NOMO-1 treated with DMSO at 0.1 percent for 48 hours (cell line): ENCODE data around the gene RARA.
"Not testable (repeated sequence)": the region's sequence is repeated elsewhere in the genome, so short reads cannot be mapped to it uniquely, and the experiment has no call there.

Experiments
- DNase-seq: peaks from one replicate; lab custom pipeline; 2025; ENCODE audit not compliant: unreplicated experiment; lab: John Stamatoyannopoulos, UW

Gene RARA

DNA sequence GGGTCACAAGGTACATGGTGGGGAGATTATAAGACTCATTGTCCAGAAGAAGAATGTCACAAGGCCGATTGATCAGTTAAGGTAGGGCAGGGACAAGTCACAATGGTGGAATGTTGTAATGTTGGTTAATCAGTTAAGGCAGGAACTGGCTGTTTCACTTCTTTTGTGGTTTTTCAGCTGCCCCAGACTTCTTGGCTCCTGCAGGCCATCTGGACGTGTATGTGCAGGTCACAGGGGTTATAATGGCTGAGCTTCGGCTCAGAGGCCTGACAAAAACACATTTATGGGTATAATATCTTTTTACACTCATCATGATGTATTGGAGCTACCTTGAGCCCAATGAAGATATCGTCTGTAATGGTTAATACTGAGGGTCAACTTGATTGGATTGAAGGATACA, 63.7 kb downstream of the RARA start:
- DNase-seq, result not testable (repeated sequence)

DNA sequence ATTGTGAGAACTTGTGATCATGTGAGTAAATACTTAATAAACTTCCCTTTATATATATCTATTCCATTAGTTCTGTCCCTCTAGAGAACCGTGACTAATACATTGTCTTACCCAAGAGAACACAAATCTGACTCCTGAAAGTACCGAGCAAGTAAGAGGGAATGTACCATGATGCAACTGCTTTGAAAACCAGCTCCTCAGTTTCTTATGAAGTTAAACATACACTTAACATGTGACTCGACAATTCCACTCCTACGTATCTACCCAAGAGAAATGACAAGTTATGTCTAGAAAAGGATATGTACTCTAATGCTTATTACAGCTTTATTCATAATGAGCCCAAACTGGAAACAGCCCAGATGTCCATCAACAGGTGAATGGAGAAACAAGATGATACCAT, 64.3 kb downstream of the RARA start:
- DNase-seq, result peak; percentile 13

DNA sequence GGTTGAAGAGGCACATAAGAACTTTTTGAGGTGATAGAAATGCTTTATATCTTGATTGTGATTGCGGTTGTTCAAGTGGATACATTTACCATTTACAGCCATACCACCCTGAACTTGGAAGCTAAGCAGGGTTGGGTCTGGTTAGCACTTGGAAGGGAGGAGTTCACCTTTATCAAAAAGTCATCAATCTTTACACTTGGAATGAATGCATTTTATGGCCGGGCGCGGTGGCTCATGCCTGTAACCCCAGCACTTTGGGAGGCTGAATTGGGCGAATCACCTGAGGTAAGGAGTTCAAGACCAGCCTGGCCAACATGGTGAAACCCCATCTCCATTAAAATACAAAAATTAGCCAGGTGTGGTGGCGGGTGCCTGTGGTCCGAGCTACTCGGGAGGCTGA, 65.0 kb downstream of the RARA start:
- no peak for DNase-seq

DNA sequence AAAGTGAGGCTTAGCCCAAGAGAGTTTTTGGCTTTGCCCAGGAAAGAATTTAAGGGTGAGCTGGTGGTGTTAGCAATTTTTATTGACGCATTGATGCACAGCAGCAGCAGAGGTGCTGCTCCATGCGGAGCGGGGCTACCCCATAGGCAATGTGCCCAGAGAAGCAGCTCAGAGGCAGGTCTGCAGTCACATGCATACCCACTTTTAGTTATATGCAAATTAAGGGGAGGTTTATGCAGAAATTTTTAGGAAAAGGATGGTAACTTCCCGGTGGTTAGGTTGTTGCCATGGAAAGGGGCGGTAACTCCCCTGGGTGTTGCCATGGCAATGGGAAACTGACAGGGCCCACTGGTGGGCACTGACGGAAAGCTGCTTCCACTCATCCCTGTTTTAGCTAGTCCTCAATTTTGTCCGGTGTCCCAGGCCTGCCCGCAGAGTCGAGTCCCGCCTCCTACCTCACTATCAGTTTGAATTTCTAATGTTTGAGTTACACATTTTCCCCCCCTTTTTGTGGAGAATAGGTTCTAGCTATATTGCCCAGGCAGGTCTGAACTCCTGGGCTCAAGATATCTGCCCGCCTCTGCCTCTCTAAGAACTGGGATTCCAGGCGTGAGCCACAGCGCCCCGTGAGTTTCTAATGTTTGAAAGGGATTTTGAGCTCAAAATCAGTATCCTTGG, 66.0 kb downstream of the RARA start:
- no peak for DNase-seq

DNA sequence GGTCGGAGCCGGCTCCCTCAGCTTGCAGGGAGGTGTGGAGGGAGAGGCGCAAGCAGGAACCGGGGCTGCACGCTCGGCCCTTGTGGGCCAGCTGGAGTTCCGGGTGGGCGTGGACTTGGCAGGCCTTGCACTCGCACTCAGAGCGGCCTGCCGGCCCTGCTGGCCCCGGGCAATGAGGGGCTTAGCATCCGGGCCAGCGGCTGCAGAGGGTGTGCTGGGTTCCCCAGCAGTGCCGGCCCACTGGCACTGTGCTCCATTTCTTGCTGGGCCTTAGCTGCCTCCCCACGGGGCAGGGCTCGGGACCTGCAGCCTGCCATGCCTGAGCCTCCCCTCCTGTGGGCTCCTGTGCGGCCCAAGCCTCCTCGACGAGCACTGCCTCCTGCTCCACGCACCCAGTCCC, 66.8 kb downstream of the RARA start:
- not testable (repeated sequence) for DNase-seq

DNA sequence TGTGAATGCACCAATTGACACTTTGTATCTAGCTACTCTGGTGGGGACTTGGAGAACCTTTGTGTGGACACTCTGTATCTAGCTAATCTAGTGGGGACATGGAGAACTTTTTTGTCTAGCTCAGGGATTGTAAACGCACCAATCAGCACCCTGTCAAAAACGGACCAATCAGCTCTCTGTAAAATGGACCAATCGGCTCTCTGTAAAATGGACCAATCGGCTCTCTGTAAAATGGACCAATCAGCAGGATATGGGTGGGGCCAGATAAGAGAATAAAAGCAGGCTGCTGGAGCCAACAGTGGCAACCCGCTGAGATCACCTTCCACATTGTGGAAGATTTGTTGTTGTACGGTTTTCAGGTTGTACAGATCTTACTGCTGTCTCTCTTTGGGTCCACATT, 67.6 kb downstream of the RARA start:
- not testable (repeated sequence) for DNase-seq

DNA sequence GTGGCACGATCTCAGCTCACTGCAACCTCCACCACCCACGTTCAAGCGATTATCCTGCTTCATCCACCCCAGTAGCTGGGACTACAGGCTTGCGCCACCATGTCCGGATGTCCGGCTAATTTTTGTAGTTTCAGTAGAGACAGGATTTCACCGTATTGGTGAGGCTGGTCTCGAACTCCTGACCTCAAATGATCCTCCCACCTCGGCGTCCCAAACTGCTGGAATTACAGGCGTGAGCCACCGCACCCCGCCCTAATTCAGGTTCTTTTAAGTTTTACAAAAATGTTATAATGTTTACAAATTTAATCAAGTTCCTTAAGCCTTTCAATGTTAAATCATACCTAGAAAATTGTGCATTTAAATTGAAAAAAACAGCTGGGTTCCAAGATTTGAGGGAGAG, 68.9 kb downstream of the RARA start:
- no peak for DNase-seq

DNA sequence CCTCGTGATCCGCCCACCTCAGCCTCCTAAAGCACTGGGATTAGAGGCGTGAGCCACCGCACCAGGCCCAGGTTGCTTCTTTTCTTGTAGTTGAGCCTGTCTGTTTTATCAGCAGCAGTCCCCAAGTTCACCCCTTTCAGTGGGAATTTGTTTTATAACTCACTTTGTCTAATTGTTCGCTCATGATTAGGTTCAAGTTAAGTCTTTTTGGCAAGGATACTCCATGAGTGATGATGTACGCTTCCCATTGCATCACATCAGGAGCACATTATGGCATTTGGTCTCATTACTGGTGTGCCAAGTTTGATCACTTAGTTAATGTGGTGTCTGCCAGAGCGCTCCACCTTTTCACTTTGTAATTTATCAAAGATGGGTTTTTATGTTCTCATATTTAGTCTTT, 70.0 kb downstream of the RARA start:
- DNase-seq, result no peak

DNA sequence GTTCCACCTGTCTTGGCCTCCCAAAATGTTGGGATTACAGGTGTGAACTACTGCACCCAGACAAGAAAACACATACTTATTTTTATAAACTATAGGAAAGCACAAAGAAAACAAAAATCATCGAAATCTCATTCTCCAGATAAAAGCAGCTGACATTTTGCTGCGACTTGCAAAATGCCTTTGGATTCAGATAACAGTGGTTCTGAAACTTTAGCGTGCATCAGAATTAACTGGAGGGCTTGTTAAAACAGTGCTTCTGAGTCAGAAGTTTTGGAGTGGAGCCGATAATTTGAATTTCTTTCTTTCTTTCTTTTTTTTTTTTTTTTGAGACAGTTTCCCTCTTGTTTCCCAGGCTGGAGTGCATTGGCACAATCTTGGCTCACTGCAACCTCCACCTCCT, 73.3 kb downstream of the RARA start:
- no peak for DNase-seq

DNA sequence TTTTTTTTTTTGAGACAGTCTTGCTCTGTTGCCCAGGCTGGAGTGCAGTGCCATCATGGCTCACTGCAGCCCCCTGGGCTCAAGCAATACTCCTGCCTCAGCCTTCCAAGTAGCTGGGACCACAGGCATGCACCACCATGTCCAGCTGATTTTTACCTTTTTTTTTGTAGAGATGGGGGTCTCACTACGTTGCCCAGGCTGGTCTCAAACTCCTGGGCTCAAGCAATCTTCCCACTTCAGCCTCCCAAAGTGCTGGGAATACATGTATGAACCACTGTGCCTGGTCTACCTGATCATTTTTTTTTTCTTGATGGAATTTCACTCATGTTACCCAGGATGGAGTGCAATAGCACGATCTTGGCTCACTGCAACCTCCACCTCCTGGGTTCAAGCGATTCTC, 77.6 kb downstream of the RARA start:
- not testable (repeated sequence) for DNase-seq

DNA sequence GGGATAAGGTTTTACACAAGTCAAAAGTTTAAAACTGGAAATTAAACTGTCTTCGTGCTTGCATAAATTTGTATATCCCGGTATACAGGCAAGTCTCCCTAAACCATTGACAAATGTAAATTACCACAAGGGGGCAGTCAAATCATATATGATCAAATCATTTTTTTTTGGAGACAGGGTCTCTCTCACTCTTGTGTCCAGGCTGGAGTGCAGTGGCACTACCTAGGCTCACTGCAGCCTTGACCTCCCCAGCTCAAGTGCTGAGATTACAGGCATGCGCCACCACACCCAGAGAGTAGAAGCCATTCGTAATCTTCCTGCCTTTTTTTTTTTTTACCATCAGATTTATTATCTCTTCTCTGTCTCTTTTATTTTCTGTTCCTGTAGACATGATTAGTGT, 90.2 kb downstream of the RARA start:
- peak; percentile 39 for DNase-seq

DNA sequence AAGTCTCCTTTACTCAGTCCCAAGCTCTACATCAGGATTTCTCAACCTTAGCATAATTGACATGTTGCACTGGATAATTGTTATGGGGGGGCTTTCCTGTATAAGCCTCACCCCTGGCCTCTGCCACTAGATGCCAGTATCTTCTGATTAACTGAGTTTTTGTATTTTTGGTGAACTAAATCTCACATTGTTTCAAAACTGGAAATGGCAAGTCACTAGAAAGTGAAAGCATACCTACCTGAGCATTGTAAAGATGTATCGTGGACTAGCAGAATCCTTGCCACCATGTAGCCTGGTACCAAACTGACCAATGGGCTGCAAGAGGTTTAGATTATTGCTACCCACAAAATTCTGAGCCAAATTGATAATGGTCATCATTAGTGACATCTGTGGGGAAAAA, 93.7 kb downstream of the RARA start:
- DNase-seq, result no peak

DNA sequence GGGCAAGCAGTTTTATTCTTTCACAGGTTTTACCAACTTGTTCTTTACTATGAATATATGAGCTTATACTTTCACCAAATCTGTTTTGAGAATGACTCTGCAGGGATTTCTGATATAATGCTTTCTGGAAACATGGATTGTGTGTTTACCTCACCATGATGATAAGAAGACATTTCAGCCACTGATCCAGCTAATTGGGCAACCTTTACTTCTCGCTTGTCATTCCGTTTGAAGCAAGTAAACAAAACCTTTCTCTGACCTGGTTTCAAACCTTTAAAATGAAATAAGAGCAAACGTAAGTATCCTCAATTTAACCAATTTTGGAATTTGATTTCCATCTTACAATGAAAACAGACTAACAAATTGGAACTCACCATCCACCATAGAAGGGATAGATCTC, 95.0 kb downstream of the RARA start:
- no peak for DNase-seq
